Ovary (tissue), 9 donors: ENCODE measurements around the gene TCTA. TPM values are rescaled to one million over a fixed set of nuclear protein-coding genes. Genes with fewer than 3 reads are reported as not detected.

Experiments
- DNase-seq, 5 donors: peaks; one replicate each; pipeline ENCODE4 v3.0.0-alpha.2; 2019 to 2020
- H3K27ac ChIP-seq, 2 donors: fragments of 200-600 bp; one replicate each; pipeline versions ENCODE4 v1.5.1 to v1.8.0; 2019 to 2022
- H3K27me3 ChIP-seq: fragments of 200-600 bp; one replicate; pipeline ENCODE4 v1.8.0; 2022
- H3K36me3 ChIP-seq: fragments of 200-600 bp; sonication (generic); one replicate; pipeline ENCODE4 v1.5.1; 2019
- H3K4me1 ChIP-seq: one replicate; pipeline ENCODE4 v1.8.1; 2013; ENCODE audit warnings: mild to moderate bottlenecking, moderate library complexity; ENCODE audit not compliant: insufficient read depth
- H3K4me3 ChIP-seq: fragments of 200-600 bp; sonication (generic); one replicate; pipeline ENCODE4 v1.5.1; 2017
- H3K9me3 ChIP-seq, 2 donors: fragments of 200-600 bp in 1 of 2; sonication (generic) in 1 of 2; one replicate each; pipeline versions ENCODE4 v1.5.1 to v1.8.1; 2013 to 2019; ENCODE audit warnings: mild to moderate bottlenecking in 1 of 2, moderate library complexity in 1 of 2
- EP300 ChIP-seq: sonication (generic); formaldehyde crosslinking; IDR thresholded peaks from one replicate; pipeline ENCODE4 v1.6.1; 2017; ENCODE audit warnings: antibody characterized with exemption
- POLR2A ChIP-seq: fragments of 450-650 bp; IDR thresholded peaks from one replicate; pipeline ENCODE4 v1.6.1; 2017; ENCODE audit warnings: antibody characterized with exemption, mild to moderate bottlenecking, moderate library complexity
- WGBS, 3 donors: extraction: QIAGEN DNeasy Blood & Tissue Kit in 1 of 3; methylation state at CpG; one replicate each; pipeline versions ENCODE4 v1.1.5 to v1.1.7; 2013 to 2017; 5-methylcytosine and 5-hydroxymethylcytosine counted together
- intact Hi-C, 4 donors: fragments of 100-400 bp; cut with DNase I; formaldehyde crosslinking; loops; one replicate each; pipeline versions ENCODE4 v1.11.0 to v1.15.1; 2022 to 2023
- polyA plus RNA-seq, 2 donors: library from polyadenylated mRNA; stranded (reverse); fragments of 200-250 nt in 1 of 2; fragments of 350-450 nt in 1 of 2; fragmentation: Illumina TruSeq in 1 of 2; extraction: RNeasy Lipid Tissue Mini Kit (QIAGEN cat#74804) in 1 of 2; gene quantifications; one replicate each; pipeline ENCODE4 v1.2.3, GENCODE V29; 2013 to 2014
- total RNA-seq, 7 donors: library from RNA; depleted of rRNA in 2 of 7; stranded (reverse); fragments of >200 nt in 2 of 7; fragmentation: NEBNext Ultra II Directional in 3 of 7; extraction: Animal tissue kit (Norgen Biotek cat#: 25700) in 3 of 7; gene quantifications; one replicate each; pipeline versions ENCODE4 v1.1.0 to v1.2.4, GENCODE V29; 2016 to 2023
- TF ChIP-seq, protein P1 (sequence below), 3 donors: fragments of 450-650 bp in 2 of 3; fragments of 200-600 bp in 1 of 3; IDR thresholded peaks; one replicate each; pipeline versions ENCODE4 v1.5.1 to v1.8.0; 2016 to 2022; ENCODE audit warnings: antibody characterized with exemption in 3 of 3, mild to moderate bottlenecking in 1 of 3
- donor health status: DM: no; HTN: no; CAD: no; lungs with moderate emphysema.
- donor health status: DM: no; HTN: no; CAD: no.
- donor health status: Bipolar disorder and iron deficiency.
- donor health status: DM: yes; HTN: yes; CAD: no.
- donor health status: DM: no; HTN: no; CAD: no.
- donor health status: DM: yes; HTN: yes; CAD: no.

TCTA gene
- total and polyA plus RNA-seq, 9 donors, result 22.4 to 63.0 (median 29.6) TPM

DNA sequence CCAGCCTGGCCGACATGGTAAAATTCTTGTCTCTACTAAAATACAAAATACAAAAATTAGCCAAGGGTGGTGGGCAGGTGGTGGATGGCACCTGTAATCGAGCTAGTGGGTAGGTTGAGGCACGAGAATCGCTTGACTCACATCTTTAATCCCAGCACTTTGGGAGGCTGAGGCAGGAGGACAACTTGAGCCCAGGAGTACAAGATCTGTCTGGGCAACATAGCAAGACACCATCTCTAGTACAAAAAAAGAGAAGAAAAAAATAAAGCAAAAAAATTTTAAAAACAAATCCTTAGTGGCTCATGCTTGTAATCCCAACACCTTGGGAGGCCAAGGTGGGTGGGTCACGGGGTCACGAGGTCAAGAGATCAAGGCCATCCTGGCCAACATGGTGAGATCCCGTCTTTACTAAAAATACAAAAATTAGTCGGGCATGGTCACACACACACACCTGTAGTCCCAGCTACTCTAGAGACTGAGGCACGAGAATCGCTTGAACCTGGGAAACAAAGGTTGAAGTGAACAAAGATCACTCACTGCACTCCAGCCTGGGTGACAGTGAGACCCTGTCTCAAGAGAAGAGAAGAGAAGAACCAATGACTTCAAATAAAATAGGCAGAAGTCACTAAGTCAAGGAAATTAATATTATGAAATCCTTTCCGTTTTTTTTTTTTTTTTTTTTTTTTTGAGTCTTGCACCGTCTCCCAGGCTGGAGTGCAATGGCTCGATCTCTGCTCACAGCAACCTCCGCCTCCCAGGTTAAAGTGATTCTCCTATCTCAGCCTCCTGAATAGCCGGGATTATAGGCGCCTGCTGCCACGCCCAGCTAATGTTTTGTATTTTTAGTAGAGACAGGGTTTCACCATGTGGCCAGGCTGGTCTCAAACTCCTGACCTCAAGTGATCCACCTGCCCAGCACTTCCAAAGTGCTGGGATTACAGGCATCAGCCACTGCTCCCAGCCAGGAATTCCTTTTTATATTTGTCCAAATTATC is 5.4 kb upstream of the TCTA start:
- TF ChIP-seq EP300, result no peak
- TF ChIP-seq, protein P1, sequence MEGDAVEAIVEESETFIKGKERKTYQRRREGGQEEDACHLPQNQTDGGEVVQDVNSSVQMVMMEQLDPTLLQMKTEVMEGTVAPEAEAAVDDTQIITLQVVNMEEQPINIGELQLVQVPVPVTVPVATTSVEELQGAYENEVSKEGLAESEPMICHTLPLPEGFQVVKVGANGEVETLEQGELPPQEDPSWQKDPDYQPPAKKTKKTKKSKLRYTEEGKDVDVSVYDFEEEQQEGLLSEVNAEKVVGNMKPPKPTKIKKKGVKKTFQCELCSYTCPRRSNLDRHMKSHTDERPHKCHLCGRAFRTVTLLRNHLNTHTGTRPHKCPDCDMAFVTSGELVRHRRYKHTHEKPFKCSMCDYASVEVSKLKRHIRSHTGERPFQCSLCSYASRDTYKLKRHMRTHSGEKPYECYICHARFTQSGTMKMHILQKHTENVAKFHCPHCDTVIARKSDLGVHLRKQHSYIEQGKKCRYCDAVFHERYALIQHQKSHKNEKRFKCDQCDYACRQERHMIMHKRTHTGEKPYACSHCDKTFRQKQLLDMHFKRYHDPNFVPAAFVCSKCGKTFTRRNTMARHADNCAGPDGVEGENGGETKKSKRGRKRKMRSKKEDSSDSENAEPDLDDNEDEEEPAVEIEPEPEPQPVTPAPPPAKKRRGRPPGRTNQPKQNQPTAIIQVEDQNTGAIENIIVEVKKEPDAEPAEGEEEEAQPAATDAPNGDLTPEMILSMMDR (IDR thresholded peaks at IDR 0.05), result no peak
- no peak for TF ChIP-seq POLR2A
- H3K4me3 ChIP-seq, result no peak overlapping the region
- H3K36me3 ChIP-seq, result no peaks in the 10 kb centered on the region
- H3K9me3 ChIP-seq, result no peaks in the 10 kb centered on the region
- DNase-seq, result peak in 1 of 5 donors; percentile 44
- intact Hi-C loops, result no loop called here
- H3K27me3 ChIP-seq, result no peaks in the 10 kb centered on the region
- peaks cover 14% of the 10 kb centered on the region for H3K4me1 ChIP-seq
- WGBS, 3 donors, result 49 to 56% (median 50%) methylated on average over 17 of the region's 17 CpGs
- H3K27ac ChIP-seq, result no peak overlapping the region

DNA sequence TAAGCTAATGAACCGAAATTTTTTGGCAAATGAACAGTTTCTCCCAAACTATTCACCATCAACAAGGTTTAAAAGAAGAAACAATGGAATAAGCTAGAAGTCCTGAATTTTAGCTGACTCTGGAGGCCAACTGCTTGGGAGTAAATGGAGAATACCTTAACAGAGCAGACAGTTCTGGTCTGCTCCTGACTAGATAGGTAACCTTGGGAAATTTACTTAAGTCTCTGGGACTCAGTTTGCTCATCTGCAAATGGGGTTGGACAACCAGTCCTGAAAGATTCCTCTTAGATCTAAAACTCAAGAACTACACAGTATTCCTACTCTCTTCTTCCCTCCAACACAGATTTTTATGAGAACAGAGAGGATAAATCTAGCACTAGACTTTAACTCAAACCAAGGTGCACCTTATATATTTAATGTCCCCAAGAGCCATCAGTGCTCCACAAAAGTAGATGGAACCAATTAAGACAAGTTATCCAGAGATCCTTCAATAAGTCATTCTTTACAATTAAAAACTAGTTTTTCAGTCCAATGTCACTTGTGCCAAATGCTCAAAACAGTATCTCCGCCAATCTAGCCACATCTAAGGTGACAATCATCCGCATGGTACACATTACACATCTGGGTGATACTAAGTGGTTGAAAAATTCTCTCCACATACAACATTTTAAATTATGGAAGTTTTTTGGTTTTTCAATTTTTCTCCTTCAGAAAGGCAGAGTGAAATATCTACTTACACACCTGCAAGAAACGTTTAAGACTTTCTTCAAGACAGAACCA is 2.0 kb upstream of the TCTA start:
- peaks cover 13% of the 10 kb centered on the region for H3K4me1 ChIP-seq
- no peak for TF ChIP-seq POLR2A
- TF ChIP-seq EP300, result no peak
- TF ChIP-seq, protein P1 (IDR thresholded peaks at IDR 0.05), result no peak
- peak overlapping the region; percentile 76 for H3K4me3 ChIP-seq
- intact Hi-C loops, result loop anchor here in 1 of 4 donors (5.0 to 10.0 kb wide), 2 partner anchors 53 to 55 kb away; partner anchors contain the start of gene GPX1
- H3K36me3 ChIP-seq, result no peaks in the 10 kb centered on the region
- no peaks in the 10 kb centered on the region for H3K9me3 ChIP-seq
- H3K27ac ChIP-seq, result peak overlapping the region in 1 of 2 donors; percentile 42
- DNase-seq, result no peak
- 22 to 26% (median 25%) methylated on average over 4 of the region's 4 CpGs for WGBS, 3 donors
- H3K27me3 ChIP-seq, result no peaks in the 10 kb centered on the region

DNA sequence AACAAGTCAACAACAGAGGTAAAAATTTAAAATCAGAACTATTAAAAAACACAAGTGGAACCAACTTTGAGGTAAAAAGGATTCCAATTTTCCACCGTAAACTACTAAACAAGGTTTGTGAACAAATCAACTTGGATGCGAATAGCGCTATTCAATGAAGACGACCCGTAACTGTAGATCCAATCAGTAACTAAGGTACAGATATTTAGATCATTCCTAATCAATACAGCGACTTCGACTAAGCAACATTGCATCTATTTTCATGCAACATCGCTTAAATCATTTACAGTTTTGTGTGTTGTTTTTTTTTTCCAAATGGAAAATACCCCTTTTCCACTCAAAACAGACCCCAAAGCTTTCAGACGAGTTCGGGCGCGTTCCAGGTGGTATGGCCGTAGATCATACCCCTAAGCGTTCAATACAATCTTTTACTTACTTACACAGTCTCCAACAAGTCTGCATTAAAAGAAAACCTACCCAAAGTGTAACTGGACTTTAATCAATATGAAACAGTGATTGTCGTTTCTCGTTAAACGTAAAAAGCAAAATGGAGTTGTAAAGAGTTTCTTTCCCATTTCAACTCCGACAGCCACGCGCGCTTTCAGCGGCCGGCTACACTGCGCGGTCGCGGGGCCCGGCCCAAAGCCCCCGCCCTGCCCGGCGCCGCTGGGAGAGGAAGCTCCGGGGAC is 1.2 kb upstream of the TCTA start:
- intact Hi-C loops, result loop anchor here in 1 of 4 donors (5.0 to 10.0 kb wide), 2 partner anchors 54 kb away; partner anchors contain the start of gene GPX1
- peaks cover 13% of the 10 kb centered on the region for H3K4me1 ChIP-seq

More for the DNA sequence above, 1.2 kb upstream of the TCTA start:
- WGBS, 3 donors, result 1% methylated on average over 31 to 33 of the region's 33 CpGs
- TF ChIP-seq POLR2A (no peak), EP300 (no peak)
- TF ChIP-seq, protein P1 (IDR thresholded peaks at IDR 0.05), result no peak
- no peak for DNase-seq
- Histone ChIP-seq H3K9me3 (no peaks in the 10 kb centered on the region), H3K27ac (peak overlapping the region; percentile 91 to 98), H3K4me3 (peak overlapping the region; percentile 76), H3K36me3 (no peaks in the 10 kb centered on the region), H3K27me3 (no peaks in the 10 kb centered on the region)
